Measurements from ENCODE around the gene NDUFS4.

Gene NDUFS4

GRCh38 chr5:53555160-53555559 is 5.3 kb upstream of the NDUFS4 start:
- no peak for TF ChIP-seq CTCF (IDR thresholded peaks at IDR 0.05)
- DNase-seq (ENCODE audit: low spot score): no peak
- no peak overlapping the region for H3K4me3 ChIP-seq
- no peak overlapping the region for H3K27ac ChIP-seq

DNA sequence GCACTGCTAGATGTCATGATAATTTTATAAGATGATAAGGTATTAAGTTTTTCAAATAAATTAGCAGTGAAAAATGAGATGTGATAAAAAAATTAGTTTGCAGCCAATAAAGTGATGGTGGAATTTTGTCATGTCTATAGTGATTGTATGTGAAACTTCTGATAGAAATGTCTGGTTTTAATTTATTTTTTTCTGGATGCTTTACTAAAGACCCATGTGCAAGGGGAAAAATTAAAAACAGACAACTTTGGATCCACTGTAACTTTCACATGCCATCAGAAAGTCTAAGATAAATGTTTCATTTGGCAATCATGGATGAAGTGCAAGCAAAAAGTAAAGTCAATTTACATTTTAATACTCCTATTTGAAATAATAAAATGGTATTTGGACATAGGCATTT is 4.4 kb upstream of the NDUFS4 start:
- no peak for DNase-seq (ENCODE audit: low spot score)
- Histone ChIP-seq H3K4me3 (no peak overlapping the region), H3K27ac (no peak overlapping the region)
- no peak for TF ChIP-seq CTCF (IDR thresholded peaks at IDR 0.05)

GRCh38 chr5:53557386-53557785 is 3.1 kb upstream of the NDUFS4 start:
- TF ChIP-seq CTCF (IDR thresholded peaks at IDR 0.05): no peak
- no peak for DNase-seq (ENCODE audit: low spot score)
- Histone ChIP-seq H3K27ac (no peak overlapping the region), H3K4me3 (no peak overlapping the region)

- no peak for DNase-seq (ENCODE audit: low spot score)
- no peak for TF ChIP-seq CTCF (IDR thresholded peaks at IDR 0.05)
These were observed 1.5 kb upstream of the NDUFS4 start for GRCh38 chr5:53558966-53559365.

DNA sequence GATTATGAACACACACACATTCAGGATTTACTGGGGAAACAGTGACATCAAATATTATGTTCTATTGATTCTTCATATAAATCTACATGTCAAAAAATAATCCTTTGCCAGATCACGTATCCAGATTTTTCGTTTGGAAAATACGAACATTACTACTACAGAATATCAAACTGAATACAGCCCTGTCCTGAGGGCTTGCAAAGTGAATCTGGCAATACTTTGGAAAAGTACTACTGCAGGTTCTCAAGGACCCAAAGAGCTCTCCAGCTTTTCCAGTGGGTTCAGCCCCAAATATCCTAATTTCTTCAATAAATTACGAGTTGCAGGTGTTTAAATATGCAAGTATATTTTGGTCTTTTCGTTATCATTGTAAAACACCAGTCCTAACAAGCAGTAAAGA is 411 bp upstream of the NDUFS4 start:
- Histone ChIP-seq H3K27ac (peak overlapping the region; percentile 82 to 92), H3K4me3 (peak overlapping the region; percentile 84)
- no peak for DNase-seq (ENCODE audit: low spot score)
- TF ChIP-seq CTCF (IDR thresholded peaks at IDR 0.05): no peak

More at GRCh38 chr5:53558966-53559365, 1.5 kb upstream of the NDUFS4 start:
- Histone ChIP-seq H3K4me3 (no peak overlapping the region), H3K27ac (no peak overlapping the region)

- no peak for TF ChIP-seq CTCF (IDR thresholded peaks at IDR 0.05)
- DNase-seq (ENCODE audit: low spot score): no peak
- Histone ChIP-seq H3K27ac (no peak overlapping the region), H3K4me3 (no peak overlapping the region)
These were observed 8.0 kb downstream of the NDUFS4 start for GRCh38 chr5:53568401-53568800.

DNA sequence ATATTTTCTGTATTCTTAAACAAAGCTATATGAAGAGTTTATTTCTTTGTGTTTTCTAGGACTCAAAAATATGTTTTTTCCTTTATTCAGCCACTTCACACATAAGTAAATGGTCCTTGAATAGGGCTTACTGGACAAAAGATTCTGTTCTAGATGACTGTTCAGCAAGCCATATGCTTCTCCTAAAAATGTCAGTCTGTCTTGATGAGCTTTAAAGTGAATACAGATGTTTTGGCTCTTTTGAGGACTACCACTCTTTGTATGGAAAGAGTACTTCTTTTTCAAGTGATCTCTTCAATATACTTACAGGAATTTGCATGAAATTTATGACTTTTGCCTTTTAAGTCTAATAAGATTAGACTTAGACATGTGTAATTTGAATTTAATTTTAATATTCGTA is 8.4 kb downstream of the NDUFS4 start:
- Histone ChIP-seq H3K4me3 (no peak overlapping the region), H3K27ac (no peak overlapping the region)
- no peak for DNase-seq (ENCODE audit: low spot score)
- TF ChIP-seq CTCF (IDR thresholded peaks at IDR 0.05): no peak

Measured in coronary artery (tissue), 2 donors.